COLO829 (cell line): ENCODE measurements around the gene ZC3H15.
"Not testable (repeated sequence)": the region's sequence is repeated elsewhere in the genome, so short reads cannot be mapped to it uniquely, and the experiment has no call there.

Experiments
- DNase-seq: peaks from one replicate; pipeline ENCODE4 v3.0.0; 2012; ENCODE audit warnings: low spot score

ZC3H15 gene

GRCh38 chr2:186485871-186486650 lies at the start of gene ZC3H15:
Gene ZC3H15, plus strand, starts transcription at chr2:186486260. Its CDS starts 123 bp downstream, at chr2:186486383.
- peak; percentile 95 for DNase-seq

DNA sequence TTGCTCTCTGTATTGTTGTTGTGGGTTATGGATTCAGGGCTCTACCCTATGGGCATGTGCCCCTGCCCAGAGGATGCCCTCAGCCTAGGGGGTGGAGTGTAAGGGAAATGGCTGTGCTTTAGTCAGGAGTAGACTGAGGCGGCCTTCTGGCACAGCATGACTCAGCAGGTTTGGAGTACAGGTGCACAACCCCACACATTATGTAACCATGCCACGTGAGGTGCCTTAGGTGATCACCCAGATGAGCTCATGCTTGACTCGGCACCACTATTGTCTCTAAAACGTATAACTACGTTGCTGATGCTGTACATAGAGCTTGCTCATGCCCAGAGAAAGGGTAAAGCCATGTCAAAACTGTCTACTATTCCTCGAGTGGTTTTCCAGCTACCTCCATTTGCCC lies 48.3 kb upstream of the ZC3H15 start:
- DNase-seq, result no peak

DNA sequence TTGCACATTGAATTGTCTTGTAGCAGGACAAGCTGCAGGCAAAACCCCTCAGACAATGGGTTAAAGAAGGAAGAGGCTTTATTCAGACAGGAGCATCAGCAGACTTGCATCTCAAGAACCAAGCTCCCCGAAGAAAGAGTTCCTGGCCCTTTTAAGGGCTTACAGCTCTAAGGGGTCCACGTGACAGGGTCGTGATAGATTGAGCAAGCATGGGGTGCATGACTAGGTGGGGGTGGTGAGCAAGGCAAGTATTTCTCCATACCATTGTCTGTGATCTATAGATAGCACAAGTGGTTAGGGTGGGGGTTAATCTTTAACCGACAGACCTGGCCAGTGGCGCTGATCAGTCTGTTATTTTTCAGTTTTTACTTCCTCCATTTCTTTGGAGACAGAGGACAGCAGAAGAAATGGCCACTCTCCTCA lies 46.4 kb upstream of the ZC3H15 start:
- DNase-seq, result not testable (repeated sequence)

DNA sequence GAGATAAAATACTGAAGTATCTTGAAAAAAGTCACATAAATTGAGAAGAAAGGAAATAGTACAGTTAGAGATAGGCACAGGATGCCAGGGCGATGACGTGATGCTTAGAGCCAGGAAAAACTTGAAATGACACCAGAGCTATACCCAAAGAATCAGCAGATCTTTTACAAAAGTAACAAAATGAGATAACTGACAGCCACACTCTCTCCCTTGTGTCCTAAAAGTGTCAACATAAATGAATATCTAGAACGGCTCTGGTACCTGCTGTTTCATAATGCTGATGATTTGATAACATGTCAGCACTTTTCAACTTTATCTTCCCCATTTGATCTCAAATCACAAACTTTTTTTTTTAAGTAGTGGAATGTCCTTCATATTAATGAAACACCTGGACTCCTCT lies 45.6 kb upstream of the ZC3H15 start:
- DNase-seq, result no peak

DNA sequence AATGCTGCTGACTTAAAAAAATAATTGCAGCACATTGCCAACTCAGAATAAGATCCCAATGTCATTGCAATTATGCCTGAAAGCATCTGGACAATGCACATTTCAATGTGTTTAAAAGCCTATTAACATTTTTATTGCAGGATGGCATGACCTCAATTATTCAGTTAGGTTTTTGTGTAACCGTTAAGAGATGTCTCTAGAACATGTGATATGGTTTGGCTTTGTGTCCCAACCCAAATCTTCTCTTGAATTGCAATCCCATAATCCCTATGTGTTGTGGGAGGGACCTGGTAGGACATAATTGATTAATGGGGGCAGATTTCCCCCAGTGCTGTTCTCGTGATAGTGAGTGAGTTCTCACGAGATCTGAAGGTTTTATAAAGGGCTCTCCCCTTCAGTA lies 43.2 kb upstream of the ZC3H15 start:
- no peak for DNase-seq

DNA sequence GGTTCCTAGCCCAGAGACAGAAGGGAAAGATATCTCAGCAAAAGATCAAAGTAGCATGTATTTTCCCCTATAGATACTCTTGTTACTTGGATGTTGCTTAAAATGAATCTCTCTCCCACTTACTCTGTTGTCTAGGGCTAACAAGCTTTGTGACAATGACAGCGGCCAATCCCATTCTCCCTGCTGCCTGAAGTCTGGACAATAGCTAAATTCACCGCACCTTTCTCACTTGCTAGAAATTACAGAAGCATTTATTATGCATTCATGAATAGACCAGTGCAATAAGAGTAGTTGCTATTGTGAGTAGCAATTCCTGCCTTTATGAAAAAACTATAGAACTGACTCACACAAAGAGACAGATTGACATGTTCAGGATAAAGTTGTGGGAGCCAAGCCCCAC lies 42.2 kb upstream of the ZC3H15 start:
- no peak for DNase-seq

DNA sequence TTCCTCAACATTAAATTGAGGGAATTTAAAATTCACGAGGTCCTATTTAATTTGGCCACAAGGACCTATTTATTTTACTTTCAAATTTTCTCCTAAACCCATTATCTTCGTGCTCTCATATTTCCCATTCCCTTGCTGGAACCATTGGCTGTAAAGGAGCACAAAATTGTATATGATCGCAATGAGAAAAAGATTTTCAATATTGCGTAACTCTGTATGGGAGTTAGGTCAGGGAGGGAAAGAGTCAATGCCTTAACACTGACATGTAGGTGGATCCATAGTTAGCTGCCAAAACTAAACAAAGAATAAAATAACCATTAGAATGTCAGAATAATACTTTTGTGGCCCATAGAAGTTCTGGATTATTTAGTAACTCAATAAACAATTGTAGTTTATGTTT lies 40.6 kb upstream of the ZC3H15 start:
- no peak for DNase-seq

DNA sequence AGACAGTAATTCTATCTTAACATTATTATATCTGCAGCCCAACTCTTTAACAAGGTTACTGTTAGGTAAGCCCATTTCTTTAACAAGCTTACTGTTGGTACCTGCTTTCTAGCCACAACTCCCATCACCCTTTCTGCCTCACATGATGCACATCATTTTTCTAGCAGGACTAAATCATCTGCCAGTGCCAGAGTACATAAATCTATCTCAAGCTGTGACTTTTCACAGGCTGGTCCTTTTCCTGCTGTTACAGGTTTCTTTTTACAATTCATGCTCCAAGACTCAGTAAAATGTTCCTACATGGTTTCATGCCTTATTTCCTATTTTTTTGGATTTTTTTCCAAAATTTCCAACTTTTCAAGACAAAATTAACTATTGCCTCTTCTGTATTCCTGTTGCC lies 30.4 kb upstream of the ZC3H15 start:
- DNase-seq, result no peak

- DNase-seq, result no peak
Observed at GRCh38 chr2:186456941-186457340, 29.1 kb upstream of the ZC3H15 start.

DNA sequence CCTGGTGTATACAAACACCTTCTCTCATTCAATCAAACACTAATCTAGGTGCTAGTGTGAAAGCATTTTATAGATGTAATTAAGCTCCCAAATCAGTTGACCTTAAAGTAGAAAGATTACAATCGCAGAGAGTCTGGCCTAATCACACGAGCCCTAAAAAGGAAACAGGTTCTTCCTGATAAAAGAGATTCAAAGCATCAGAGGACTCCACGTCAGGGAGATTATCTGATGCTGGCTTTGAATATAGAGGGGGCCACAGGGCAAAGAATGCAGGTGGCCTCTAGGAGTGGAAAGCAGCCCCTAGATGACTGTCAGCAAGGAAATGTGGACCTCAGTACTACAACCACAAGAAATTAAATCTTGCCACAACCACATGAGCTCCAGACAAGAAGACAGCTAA lies 28.2 kb upstream of the ZC3H15 start:
- DNase-seq, result no peak

- no peak for DNase-seq
Observed at GRCh38 chr2:186459009-186459408, 27.1 kb upstream of the ZC3H15 start.

GRCh38 chr2:186460465-186460864 lies 25.6 kb upstream of the ZC3H15 start:
- no peak for DNase-seq

DNA sequence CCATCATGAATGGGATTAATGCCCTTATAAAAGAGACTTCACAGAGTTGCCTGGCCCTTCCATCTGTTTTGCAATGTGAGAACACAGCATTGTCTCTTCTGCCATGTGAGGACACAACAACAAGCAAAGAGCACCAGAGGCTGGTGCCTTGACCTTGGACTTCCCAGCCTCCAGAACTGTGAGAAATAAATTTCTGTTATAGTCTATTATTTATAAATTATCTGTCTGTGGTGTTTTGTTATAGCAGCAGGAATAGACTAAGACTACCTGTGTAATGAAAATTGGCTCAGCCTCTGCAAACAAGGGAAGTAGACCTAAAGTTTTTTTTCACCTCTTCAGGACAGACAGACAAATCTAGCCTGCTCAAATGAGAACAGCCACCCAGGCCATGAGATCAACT lies 19.3 kb upstream of the ZC3H15 start:
- DNase-seq, result no peak

GRCh38 chr2:186467421-186467820 lies 18.6 kb upstream of the ZC3H15 start:
- no peak for DNase-seq

GRCh38 chr2:186472722-186473493 lies 13.2 kb upstream of the ZC3H15 start:
- DNase-seq, result not testable (repeated sequence)

DNA sequence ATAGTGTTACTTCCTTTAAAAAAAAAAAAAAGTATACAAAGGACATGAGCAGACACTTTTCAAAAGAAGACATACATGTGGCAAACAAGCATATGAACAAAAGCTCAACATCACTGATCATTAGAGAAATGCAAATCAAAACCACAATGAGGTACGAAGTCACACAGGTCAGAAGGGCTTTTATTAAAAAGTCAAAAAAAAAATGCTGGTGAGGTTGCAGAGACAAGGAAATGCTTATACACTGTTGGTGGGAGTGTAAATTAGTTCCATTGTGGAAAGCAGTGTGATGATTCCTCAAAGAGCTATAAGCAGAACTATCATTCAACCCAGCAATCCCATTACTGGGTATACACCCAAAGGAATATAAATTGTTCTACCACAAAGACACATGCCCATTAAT lies 11.8 kb upstream of the ZC3H15 start:
- not testable (repeated sequence) for DNase-seq

GRCh38 chr2:186477790-186478189 lies 8.3 kb upstream of the ZC3H15 start:
- no peak for DNase-seq

- no peak for DNase-seq
Observed at GRCh38 chr2:186480991-186481390, 5.1 kb upstream of the ZC3H15 start.

- DNase-seq, result no peak
Observed at GRCh38 chr2:186484062-186484735, 1.9 kb upstream of the ZC3H15 start.

- DNase-seq, result no peak
Observed at GRCh38 chr2:186485576-186485870, 537 bp upstream of the ZC3H15 start.

- peak; percentile 5 for DNase-seq
Observed at GRCh38 chr2:186486651-186487647, 889 bp downstream of the ZC3H15 start.

DNA sequence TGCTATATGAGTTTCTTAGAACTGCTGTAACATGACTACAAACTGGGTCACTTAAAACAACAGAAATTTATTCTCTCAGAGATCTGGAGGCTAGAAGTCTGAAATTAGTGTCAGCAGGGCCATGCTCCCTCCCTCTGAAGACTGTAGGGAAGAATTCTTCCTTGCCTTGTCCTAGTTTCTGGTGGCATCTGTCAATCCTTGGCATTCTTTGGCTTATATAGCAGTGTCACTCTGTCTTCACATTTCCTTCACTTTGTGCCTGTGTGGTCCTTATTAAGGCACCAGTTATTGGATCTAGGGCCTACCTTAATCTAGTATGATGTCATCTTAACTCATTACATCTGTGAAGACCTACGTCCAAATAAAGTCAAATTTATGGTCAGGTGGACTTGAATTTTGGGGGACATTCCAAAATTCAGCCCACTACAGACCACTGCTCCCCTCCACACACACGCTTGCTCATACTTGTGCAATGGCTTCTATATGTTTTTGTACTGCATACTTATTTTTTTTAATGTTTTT lies 7.6 kb downstream of the ZC3H15 start:
- no peak for DNase-seq
